Fibroblast of pulmonary artery (primary cell): ENCODE measurements around the gene TNFRSF8.

Experiments
- DNase-seq: peaks from one replicate; pipeline ENCODE4 v3.0.0-alpha.2; 2010; ENCODE audit warnings: low read depth
- H3K4me3 ChIP-seq: replicated peaks from 2 replicates; pipeline ENCODE4 v1.5.1; 2011; ENCODE audit warnings: low read depth, mild to moderate bottlenecking, control low read depth, low read length, moderate library complexity
- TF ChIP-seq, protein P1 (sequence below): IDR thresholded peaks from 2 replicates; pipeline ENCODE4 v1.5.1; 2011; ENCODE audit warnings: mild to moderate bottlenecking, control low read depth, low read length, inconsistent platforms; ENCODE audit errors: missing control alignments

The TNFRSF8 gene

DNA sequence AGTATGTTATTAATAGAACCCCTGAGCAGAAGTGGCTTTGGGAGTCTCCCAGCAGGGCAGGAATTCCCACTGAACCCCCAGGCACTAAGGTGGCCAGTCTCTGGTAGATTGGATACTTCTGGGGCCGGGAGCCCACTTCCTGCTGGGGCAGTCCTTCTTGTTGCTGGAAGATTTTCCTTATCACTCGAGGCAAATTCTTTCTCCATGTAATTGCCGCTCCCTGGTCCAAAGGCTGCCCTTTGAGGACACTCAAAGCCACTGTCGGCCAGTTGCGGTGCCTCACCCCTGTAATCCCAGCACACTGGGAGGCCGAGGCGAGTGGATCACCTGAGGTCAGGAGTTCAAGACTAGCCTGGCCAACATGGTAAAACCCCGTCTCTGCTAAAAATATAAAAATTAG is 81.1 kb downstream of the TNFRSF8 start:
- no peak overlapping the region for H3K4me3 ChIP-seq
- DNase-seq: no peak
- TF ChIP-seq, protein P1, sequence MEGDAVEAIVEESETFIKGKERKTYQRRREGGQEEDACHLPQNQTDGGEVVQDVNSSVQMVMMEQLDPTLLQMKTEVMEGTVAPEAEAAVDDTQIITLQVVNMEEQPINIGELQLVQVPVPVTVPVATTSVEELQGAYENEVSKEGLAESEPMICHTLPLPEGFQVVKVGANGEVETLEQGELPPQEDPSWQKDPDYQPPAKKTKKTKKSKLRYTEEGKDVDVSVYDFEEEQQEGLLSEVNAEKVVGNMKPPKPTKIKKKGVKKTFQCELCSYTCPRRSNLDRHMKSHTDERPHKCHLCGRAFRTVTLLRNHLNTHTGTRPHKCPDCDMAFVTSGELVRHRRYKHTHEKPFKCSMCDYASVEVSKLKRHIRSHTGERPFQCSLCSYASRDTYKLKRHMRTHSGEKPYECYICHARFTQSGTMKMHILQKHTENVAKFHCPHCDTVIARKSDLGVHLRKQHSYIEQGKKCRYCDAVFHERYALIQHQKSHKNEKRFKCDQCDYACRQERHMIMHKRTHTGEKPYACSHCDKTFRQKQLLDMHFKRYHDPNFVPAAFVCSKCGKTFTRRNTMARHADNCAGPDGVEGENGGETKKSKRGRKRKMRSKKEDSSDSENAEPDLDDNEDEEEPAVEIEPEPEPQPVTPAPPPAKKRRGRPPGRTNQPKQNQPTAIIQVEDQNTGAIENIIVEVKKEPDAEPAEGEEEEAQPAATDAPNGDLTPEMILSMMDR: no peak

DNA sequence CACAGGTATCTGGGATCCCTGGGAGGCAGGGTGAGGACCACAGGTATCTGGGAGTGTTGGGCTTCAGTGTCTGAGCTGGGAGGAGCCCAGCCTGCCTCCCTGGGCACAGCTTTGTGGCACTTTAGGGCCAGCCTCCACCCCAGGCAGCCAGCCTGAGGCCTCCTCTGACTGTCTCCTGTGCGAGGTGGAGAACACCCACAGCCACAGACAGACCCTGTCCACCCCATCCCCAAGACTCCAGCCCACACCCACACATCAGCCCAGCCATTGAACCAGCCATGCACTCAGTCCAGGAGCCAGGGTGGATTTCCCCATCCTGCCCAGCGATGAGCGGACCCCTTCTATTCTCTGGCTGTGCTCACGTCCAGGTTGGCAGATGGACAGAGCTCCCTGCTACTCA is 81.9 kb downstream of the TNFRSF8 start:
- TF ChIP-seq, protein P1: no peak
- H3K4me3 ChIP-seq: no peak overlapping the region
- no peak for DNase-seq

DNA sequence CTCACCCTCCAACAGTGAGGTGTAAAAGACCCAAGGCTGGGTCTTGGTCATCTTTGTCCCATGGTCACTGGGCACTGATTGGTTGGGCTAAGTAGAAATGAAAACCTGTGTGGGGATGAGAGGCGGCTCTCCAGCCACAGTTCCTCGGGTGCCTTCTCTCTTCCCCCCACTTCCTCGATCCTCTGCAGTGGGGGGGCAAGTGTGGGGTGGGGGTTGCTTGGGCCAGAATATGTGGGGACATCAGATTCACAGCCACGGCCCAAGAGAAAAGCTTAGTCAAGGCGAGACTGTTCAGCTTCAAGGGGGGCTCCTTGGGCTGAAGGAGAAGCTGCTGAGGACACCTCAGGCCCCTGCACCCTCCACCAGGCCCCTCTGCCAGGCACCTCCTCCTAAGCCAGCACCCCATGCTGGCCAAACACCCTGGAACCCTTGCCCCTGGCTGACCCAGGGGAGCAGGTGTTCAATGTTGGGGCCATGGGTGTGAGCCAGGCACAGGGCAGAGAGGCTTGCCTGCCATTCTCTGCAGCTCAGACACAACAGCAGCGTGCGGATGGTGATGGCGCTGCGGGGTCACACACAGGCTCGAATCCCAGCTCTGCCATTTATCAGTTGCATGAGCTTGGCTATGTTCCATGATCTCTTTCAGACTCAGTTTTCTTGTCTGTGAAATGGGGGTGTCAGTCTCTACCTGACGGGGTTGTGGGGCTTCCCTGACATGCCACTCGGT is 82.7 kb downstream of the TNFRSF8 start:
- H3K4me3 ChIP-seq: no peak overlapping the region
- no peak for DNase-seq
- TF ChIP-seq, protein P1: no peak

DNA sequence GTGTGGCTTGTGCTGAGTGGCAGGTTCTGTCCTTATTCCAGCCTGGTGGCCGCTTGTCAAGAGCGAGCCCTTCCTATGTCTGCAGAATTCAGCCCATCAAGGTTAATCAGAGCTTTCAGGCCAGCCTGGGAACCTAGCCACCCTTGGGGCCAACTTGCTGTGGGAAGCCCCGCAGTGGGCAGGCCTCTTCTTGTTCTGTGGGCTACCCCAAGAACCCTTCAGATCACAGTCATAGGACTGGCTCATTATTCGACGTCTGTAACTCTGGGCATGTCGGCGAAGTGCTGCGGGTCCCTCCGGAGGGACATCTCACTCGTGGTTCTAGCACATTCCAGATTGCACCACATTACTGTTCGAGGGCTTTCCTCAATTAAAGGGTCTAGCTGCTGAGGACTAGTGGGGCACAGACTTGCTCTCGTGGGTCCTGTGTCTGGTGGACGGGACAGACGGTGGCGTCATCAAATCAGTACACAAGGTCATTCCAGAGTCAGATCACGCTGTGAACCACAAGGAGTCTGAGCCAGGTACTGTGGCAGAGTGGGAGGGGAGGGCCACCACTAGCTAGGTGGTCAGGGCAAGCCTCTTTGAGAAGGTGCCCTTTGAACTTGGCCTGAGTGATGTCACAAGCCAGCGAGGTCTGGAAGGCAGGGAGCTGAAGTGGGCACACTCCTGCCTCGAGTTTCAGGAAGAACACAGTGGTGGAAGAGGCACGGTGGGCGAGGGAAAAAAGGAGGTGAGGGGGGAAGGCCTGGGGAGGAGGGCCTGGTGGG is 83.4 kb downstream of the TNFRSF8 start:
- TF ChIP-seq, protein P1: no peak
- no peak overlapping the region for H3K4me3 ChIP-seq
- no peak for DNase-seq

DNA sequence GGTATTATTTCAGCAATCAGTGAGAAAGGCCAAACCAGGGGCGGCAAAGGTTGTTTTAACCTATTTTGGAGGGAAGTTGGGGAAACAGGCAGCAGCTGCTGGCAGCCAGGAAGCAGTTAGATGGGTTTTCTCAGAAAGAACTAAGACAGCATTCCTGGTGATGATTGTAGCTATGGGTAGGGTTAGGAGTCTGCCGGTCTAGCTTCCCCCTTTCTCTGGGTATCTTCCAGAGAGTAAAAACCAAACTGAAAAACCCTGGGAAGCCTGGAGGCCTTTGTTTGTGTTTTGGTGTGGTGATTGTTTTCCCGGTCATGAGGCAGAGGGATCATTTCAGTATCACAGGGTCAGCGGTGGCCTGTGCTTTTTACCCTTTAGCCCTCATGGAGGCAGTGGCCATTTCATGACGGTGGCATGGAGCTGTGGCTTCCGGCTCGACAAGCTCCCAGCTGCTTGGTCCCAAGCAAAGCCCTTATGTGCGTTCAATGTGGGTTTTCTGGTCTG is 84.1 kb downstream of the TNFRSF8 start:
- TF ChIP-seq, protein P1: no peak
- no peak for DNase-seq
- H3K4me3 ChIP-seq: no peak overlapping the region

DNA sequence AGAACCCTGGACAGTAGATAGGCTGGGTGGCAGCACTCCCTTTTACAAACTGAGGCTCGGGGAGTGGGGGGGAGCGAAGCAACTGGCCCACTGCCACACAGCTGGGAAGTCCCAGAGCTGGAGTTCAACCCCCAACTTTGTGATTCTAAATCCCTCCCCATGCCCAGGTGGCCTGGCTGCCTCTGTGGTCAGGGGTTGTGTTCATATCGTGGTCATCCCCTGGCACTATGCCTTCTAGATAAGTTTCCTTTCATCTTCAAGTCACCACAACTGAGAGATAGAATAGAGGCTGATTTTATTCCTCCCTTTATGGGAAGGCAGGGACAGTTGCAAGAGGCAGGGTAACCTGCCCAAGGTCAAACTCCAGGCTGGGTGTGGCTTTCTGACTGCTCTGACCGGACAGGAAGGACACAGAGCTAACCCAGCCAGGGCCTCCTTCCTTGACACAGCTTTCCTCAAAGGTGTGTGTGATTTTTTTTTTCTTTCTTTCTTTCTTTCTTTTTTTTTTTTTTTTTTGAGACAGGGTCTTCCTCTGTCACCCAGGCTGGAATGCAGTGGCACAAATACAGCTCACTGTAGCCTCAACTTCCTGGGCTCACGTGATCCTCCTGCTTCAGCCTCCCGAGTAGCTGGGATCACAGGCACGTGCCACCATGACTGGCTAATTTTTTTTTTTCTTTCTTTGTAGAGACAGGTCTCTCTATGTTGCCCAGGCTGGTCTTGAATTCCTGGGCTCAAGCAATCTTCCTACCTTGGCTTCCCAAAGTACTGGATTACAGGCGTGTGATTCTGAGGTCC is 85.3 kb downstream of the TNFRSF8 start:
- no peak for DNase-seq
- no peak overlapping the region for H3K4me3 ChIP-seq
- TF ChIP-seq, protein P1: no peak
